ENCODE results near the gene FNIP1.

DNA sequence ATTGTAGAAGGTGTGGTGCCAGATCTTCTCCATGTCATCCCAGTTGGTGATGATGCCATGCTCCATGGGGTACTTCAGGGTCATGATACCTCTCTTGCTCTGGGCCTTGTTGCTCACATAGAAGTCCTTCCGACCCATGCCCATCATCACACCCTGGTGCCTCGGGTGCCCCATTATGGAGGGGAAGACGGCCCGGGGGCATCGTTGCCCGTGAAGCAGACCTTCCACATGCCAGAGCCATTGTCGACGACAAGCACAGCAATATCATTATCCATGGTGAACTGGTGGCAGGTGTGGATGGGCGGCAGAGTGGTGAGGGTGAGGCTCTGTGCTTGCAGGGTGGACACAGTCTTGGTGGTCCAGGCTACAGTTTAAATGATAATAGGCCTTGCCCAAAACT lies 137.0 kb downstream of the FNIP1 start:
- TF ChIP-seq, protein P1, sequence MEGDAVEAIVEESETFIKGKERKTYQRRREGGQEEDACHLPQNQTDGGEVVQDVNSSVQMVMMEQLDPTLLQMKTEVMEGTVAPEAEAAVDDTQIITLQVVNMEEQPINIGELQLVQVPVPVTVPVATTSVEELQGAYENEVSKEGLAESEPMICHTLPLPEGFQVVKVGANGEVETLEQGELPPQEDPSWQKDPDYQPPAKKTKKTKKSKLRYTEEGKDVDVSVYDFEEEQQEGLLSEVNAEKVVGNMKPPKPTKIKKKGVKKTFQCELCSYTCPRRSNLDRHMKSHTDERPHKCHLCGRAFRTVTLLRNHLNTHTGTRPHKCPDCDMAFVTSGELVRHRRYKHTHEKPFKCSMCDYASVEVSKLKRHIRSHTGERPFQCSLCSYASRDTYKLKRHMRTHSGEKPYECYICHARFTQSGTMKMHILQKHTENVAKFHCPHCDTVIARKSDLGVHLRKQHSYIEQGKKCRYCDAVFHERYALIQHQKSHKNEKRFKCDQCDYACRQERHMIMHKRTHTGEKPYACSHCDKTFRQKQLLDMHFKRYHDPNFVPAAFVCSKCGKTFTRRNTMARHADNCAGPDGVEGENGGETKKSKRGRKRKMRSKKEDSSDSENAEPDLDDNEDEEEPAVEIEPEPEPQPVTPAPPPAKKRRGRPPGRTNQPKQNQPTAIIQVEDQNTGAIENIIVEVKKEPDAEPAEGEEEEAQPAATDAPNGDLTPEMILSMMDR (IDR thresholded peaks at IDR 0.05; ENCODE audit: insufficient read depth, low read depth, low read length) = no peak
- no peak for TF ChIP-seq EZH2 (IDR thresholded peaks at IDR 0.05; ENCODE audit: insufficient read depth, low read length)

Data from astrocyte (in vitro differentiated cells and primary cell).